ENCODE results near the gene PDS5B.

- no peak for TF ChIP-seq CTCF (IDR thresholded peaks at IDR 0.05 in 2 of 3, conservative IDR thresholded peaks at IDR 0.05 in 1 of 3; ENCODE audit: borderline replicate concordance in 1 of 3, insufficient read depth in 1 of 3, low read depth in 2 of 3, low read length in 2 of 3)
- no peak for TF ChIP-seq ZNF274 (IDR thresholded peaks at IDR 0.05; ENCODE audit: low read depth, low read length)
- TF ChIP-seq CBX3 (IDR thresholded peaks at IDR 0.05; ENCODE audit: low read depth): no peak
- no peak for TF ChIP-seq EZH2 (IDR thresholded peaks at IDR 0.05)
- no peak for TF ChIP-seq SIN3A (IDR thresholded peaks at IDR 0.05; ENCODE audit: low read depth)
- TF ChIP-seq MAX (IDR thresholded peaks at IDR 0.05): no peak
- TF ChIP-seq SRF (IDR thresholded peaks at IDR 0.05; ENCODE audit: low read depth): no peak
- no peak for TF ChIP-seq RAD21 (IDR thresholded peaks at IDR 0.05; ENCODE audit: low read depth)
- no peak for TF ChIP-seq POLR2A (IDR thresholded peaks at IDR 0.05; ENCODE audit: borderline replicate concordance, extremely low read depth, insufficient read depth, insufficient read length)
- no peak for TF ChIP-seq POLR2AphosphoS5 (IDR thresholded peaks at IDR 0.05; ENCODE audit: low read depth, low read length)
- TF ChIP-seq CEBPB (IDR thresholded peaks at IDR 0.05; ENCODE audit: low read depth): no peak
- no peak for TF ChIP-seq ELF1 (IDR thresholded peaks at IDR 0.05; ENCODE audit: borderline replicate concordance, low read depth)
- no peak for TF ChIP-seq ATF3 (IDR thresholded peaks at IDR 0.05)
Observed at GRCh38 chr13:32736648-32737047, 150.4 kb downstream of the PDS5B start.

Data from HCT116 (cell line).